GM10248 (cell line): ENCODE results near the gene RYR3.

Experiments
- CTCF ChIA-PET: fragments of 300-600 bp; sonication (Branson Sonifier 250); formaldehyde crosslinking; extraction: SDS; loops from one replicate; lab custom pipeline; 2021; ENCODE audit warnings: antibody characterized with exemption; lab: Yijun Ruan, JAX
- POLR2A ChIA-PET: fragments of 350-650 bp; sonication (Branson Sonifier 250); formaldehyde crosslinking; extraction: SDS; loops from one replicate; lab custom pipeline; 2020; ENCODE audit warnings: antibody characterized with exemption; lab: Yijun Ruan, JAX
- DNase-seq: peaks from one replicate; pipeline ENCODE4 v3.0.0; 2012; ENCODE audit errors: extremely low spot score
- TF ChIP-seq, protein P1 (sequence below): IDR thresholded peaks from 2 replicates; pipeline ENCODE4 v1.5.1; 2012; ENCODE audit warnings: mild to moderate bottlenecking, low read depth; ENCODE audit errors: extremely low read depth, missing control alignments, control extremely low read depth

Gene RYR3

DNA sequence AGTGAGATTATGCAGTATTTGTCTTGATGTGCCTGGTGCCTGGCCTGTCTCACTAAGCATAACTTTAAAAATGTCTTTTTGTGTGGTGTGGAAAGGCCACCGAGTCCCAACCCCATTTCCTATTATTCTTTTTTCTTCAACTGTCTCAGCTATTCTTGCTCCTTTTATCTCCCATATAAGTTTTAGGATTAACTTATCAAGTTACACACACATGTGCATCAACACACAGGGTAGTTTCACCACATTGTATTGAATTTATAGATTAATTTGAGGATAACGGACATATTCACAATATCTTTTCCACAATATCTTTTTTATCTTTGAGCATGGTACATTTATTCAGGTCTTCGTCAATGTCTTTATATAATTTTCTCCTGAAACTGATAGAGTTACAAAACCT lies 127.6 kb downstream of the RYR3 start:
- CTCF ChIA-PET: interaction anchor here (1.5 kb wide), 1 partner anchor 9 kb away, joined by 3 read pairs; no protein-coding TSS in a partner anchor
- no peak for DNase-seq
- TF ChIP-seq, protein P1, sequence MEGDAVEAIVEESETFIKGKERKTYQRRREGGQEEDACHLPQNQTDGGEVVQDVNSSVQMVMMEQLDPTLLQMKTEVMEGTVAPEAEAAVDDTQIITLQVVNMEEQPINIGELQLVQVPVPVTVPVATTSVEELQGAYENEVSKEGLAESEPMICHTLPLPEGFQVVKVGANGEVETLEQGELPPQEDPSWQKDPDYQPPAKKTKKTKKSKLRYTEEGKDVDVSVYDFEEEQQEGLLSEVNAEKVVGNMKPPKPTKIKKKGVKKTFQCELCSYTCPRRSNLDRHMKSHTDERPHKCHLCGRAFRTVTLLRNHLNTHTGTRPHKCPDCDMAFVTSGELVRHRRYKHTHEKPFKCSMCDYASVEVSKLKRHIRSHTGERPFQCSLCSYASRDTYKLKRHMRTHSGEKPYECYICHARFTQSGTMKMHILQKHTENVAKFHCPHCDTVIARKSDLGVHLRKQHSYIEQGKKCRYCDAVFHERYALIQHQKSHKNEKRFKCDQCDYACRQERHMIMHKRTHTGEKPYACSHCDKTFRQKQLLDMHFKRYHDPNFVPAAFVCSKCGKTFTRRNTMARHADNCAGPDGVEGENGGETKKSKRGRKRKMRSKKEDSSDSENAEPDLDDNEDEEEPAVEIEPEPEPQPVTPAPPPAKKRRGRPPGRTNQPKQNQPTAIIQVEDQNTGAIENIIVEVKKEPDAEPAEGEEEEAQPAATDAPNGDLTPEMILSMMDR: no peak
- POLR2A ChIA-PET: interaction anchor here (0.6 kb wide), 1 partner anchor 43 kb away, joined by 3 read pairs; no protein-coding TSS in a partner anchor

DNA sequence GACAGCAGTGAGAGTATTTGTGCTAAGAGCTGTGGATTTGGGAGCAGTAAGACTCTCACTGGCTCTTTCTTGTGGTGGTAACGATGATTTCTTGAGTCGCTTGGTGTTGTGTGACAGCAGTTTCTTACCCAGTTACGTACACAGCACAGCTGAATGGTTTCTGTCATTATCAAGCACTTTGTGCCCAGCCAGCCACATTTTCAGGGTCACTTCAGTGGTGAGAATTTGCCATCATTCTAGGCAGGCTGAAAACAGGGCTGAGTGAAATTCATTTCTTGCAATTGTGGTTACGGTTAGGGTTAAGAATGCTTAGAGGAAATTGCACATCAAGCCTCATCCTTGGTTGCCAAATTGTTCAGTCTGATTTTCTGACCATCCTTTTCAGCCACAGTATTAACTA lies 130.1 kb downstream of the RYR3 start:
- TF ChIP-seq, protein P1: no peak
- ChIA-PET POLR2A (no interaction called here), CTCF (interaction anchor here (1.8 kb wide), 1 partner anchor 24 kb away, joined by 5 read pairs; no protein-coding TSS in a partner anchor)
- no peak for DNase-seq

DNA sequence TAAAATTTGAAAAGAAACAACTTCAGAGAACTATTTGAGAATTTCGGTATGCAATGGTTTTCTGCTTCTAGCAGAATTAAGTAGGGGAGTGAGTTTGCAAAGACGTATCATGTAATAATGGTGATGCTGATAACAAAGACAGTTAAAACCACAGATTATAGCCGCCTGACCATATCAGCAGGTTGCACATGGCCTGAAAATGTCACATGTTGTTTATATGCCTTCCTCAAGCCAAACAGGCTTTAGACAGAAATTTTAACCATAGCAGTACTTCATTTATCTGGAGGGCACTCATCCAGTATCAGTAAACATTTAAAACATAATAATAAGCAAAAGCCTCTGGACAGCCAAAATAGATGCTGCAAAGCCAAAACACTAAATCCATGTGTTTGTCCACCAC lies 131.7 kb downstream of the RYR3 start:
- ChIA-PET CTCF (interaction anchor here (1.8 kb wide), 1 partner anchor 22 kb away, joined by 5 read pairs; no protein-coding TSS in a partner anchor), POLR2A (no interaction called here)
- DNase-seq: no peak
- TF ChIP-seq, protein P1: no peak

DNA sequence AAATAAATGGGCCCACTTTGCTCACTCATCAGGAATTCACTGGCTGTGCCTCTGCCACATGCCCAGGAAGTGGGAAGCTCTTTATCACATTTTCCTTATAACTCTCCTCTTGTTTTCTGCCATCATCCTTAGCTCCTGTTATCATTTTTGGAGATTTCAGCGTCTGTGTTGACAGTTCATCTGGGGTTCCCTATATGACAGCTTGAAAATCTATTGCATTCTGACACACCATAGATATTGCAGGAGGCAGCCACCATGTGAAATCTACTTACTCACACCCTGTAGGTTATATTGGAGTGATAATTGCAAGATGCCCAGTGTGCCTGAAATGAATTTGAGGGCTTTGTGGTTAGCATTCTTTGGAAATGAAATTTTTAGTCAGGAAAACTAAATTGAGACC lies 132.9 kb downstream of the RYR3 start:
- ChIA-PET CTCF (no interaction called here), POLR2A (no interaction called here)
- DNase-seq: no peak
- TF ChIP-seq, protein P1: no peak

DNA sequence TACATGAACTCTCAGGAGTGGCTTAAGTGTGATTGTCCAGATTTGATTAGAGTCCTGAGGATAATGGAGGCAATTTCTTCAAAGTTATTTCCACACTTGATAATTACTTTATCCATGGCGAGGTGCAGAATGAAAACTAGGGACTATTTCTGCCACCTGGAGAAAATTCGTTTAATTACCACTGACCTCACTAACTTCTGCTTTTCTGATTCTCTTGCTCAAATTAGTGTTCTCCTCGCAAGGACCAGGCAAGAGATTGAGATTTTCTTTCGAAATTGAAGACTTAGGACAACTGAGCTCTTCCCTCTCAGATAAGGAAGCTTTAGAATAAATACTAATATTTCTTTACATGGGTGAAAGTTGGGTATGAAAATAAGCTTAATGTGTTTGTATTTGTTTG lies 135.2 kb downstream of the RYR3 start:
- TF ChIP-seq, protein P1: no peak

DNA sequence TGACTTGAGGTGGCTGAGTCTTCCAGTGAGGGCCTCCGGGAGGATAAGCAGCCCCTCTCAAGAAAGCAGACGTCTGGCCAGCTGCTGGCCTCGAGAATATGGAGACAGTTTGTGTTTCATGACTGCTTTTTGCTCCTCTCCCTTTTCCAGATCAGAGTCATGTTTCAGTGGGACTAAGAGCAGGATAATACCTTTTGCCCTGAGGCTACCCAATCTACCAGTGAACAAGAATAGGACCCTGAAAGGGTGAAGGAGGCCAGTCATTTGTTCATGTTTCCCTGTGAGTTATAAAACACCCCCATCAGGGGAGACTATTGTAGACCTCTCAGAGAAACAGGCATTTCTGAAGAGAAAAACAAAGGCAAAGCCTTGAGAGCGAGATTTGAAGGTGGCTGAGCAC lies 137.4 kb downstream of the RYR3 start:
- POLR2A ChIA-PET: no interaction called here
- DNase-seq: no peak
- CTCF ChIA-PET: no interaction called here
- TF ChIP-seq, protein P1: no peak

More for the DNA sequence above, 135.2 kb downstream of the RYR3 start:
- POLR2A ChIA-PET: no interaction called here
- CTCF ChIA-PET: interaction anchor here (1.1 kb wide), 1 partner anchor 46 kb away, joined by 3 read pairs; no protein-coding TSS in a partner anchor
- no peak for DNase-seq
